Caco-2 (cell line): ENCODE measurements around the gene UFSP2. TPM values are rescaled to one million over a fixed set of nuclear protein-coding genes. Genes with fewer than 3 reads are reported as not detected.

Source experiments
- BruUV-seq: library from RNA; stranded (reverse); fragments of 400-500 nt; replicated peaks from 2 replicates; lab custom pipeline; 2021; lab: Mats Ljungman, UMichigan
- CTCF ChIA-PET: fragments of 300-600 bp; sonication (Branson Sonifier 250); formaldehyde crosslinking; loops from one replicate; lab custom pipeline; 2022; ENCODE audit warnings: antibody characterized with exemption; lab: Charles Lee
- POLR2A ChIA-PET: fragments of 300-600 bp; sonication (Branson Sonifier 250); formaldehyde crosslinking; loops from one replicate; lab custom pipeline; 2022; ENCODE audit warnings: antibody characterized with exemption; lab: Charles Lee
- DNase-seq, 2 experiments: peaks; one replicate each; pipeline versions ENCODE4 v3.0.0 to v3.0.0-alpha.2; 2020 to 2022
- H3K27me3 ChIP-seq: replicated peaks from 2 replicates; pipeline ENCODE4 v1.6.0; 2011; ENCODE audit warnings: low read length; ENCODE audit not compliant: control insufficient read depth, insufficient read depth
- H3K36me3 ChIP-seq: 2 replicates; pipeline ENCODE4 v1.5.1; 2011; ENCODE audit warnings: low read length; ENCODE audit not compliant: control insufficient read depth, insufficient read depth
- H3K4me1 ChIP-seq: fragments of 250-450 bp; sonication (Bioruptor Pico); 2 replicates; pipeline ENCODE4 v1.5.1; 2020; ENCODE audit warnings: mild to moderate bottlenecking
- H3K4me3 ChIP-seq: 2 replicates; pipeline ENCODE4 v1.5.1; 2011; ENCODE audit warnings: low read depth, mild to moderate bottlenecking, control low read depth, low read length
- H3K9me3 ChIP-seq: fragments of 250-450 bp; sonication (Bioruptor Pico); 2 replicates; pipeline ENCODE4 v1.5.1; 2020; ENCODE audit warnings: mild to moderate bottlenecking, moderate library complexity
- H3K27ac Mint-ChIP-seq: one replicate; pipeline ENCODE4 v1.8.0; 2022; ENCODE audit warnings: mixed read lengths; ENCODE audit not compliant: unreplicated experiment
- H3K27me3 Mint-ChIP-seq: one replicate; pipeline ENCODE4 v1.8.0; 2022; ENCODE audit warnings: mixed read lengths; ENCODE audit not compliant: insufficient read depth, unreplicated experiment
- H3K36me3 Mint-ChIP-seq: one replicate; pipeline ENCODE4 v1.8.0; 2022; ENCODE audit warnings: mild to moderate bottlenecking, mixed read lengths; ENCODE audit not compliant: insufficient read depth, unreplicated experiment
- H3K4me1 Mint-ChIP-seq: one replicate; pipeline ENCODE4 v1.8.0; 2022; ENCODE audit warnings: low read depth, mixed read lengths; ENCODE audit not compliant: unreplicated experiment
- H3K4me3 Mint-ChIP-seq: one replicate; pipeline ENCODE4 v1.8.0; 2022; ENCODE audit warnings: mild to moderate bottlenecking, moderate library complexity, mixed read lengths; ENCODE audit not compliant: unreplicated experiment
- H3K9me3 Mint-ChIP-seq: one replicate; pipeline ENCODE4 v1.8.0; 2022; ENCODE audit warnings: mixed read lengths; ENCODE audit not compliant: unreplicated experiment
- intact Hi-C: fragments of 100-400 bp; cut with micrococcal nuclease; formaldehyde crosslinking; loops from one replicate; pipeline ENCODE4 v1.10.0; 2022; ENCODE audit not compliant: unreplicated experiment
- total RNA-seq: library from RNA; stranded (reverse); gene quantifications from 2 replicates; pipeline ENCODE4 v1.2.3, GENCODE V29; 2022
- TF ChIP-seq, protein P1 (sequence below), 2 experiments: fragments of 200-600 bp in 1 of 2; IDR thresholded peaks; 1 replicate in 1 of 2; 2 replicates in 1 of 2; pipeline versions ENCODE4 v1.5.1 to v1.8.0; 2011 to 2022; ENCODE audit warnings: antibody characterized with exemption in 1 of 2, control low read depth in 1 of 2, inconsistent platforms in 1 of 2, low read depth in 1 of 2, low read length in 1 of 2, mild to moderate bottlenecking in 1 of 2, moderate library complexity in 1 of 2; ENCODE audit not compliant: insufficient read depth in 1 of 2, severe bottlenecking in 1 of 2, unreplicated experiment in 1 of 2

UFSP2 gene
- total RNA-seq, 1 experiment from 2014 or later = 17.4 TPM

DNA sequence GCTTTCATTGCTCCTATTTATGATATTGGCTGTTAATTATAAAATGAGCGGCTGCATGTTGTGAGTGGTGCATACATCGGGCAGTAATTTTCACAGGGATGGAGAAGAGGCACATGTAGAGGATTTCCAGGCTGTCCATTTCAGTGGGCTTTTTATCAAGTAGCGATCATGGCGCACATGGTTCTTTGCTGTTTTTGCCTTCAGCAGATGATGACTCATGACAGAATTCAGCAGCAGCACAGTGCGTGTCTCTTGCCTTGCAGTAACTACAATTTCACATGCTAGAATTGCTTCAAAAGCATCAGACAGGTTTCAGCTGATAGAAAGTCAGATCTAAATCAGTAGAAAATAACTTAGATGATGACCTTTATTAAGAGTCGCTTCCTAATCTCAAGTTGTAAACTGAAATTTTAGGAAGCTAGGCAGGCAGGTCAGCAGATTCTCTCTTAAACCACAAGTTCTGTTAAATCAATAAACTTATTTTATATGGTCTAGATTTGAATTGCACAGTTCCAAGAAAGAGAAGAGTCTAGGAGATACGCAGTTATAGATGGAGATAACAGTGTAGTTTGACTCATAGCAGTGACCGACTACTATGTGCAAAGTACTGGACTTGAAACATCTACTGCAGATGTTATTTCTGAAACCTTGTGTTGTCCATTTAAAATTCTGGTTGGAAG lies 65.9 kb downstream of the UFSP2 start:
- no TSS peak for BruUV-seq
- Histone ChIP-seq H3K4me1 (peaks cover 6% of the 10 kb centered on the region; the same call in 1 of the 2 replicates), H3K4me3 (no peak overlapping the region), H3K36me3 (no peaks in the 10 kb centered on the region), H3K9me3 (no peaks in the 10 kb centered on the region), H3K27me3 (no peaks in the 10 kb centered on the region)
- TF ChIP-seq, protein P1, sequence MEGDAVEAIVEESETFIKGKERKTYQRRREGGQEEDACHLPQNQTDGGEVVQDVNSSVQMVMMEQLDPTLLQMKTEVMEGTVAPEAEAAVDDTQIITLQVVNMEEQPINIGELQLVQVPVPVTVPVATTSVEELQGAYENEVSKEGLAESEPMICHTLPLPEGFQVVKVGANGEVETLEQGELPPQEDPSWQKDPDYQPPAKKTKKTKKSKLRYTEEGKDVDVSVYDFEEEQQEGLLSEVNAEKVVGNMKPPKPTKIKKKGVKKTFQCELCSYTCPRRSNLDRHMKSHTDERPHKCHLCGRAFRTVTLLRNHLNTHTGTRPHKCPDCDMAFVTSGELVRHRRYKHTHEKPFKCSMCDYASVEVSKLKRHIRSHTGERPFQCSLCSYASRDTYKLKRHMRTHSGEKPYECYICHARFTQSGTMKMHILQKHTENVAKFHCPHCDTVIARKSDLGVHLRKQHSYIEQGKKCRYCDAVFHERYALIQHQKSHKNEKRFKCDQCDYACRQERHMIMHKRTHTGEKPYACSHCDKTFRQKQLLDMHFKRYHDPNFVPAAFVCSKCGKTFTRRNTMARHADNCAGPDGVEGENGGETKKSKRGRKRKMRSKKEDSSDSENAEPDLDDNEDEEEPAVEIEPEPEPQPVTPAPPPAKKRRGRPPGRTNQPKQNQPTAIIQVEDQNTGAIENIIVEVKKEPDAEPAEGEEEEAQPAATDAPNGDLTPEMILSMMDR (IDR thresholded peaks at IDR 0.05; ENCODE audit: insufficient read depth in 1 of 2, low read depth in 1 of 2, low read length in 1 of 2, severe bottlenecking in 1 of 2, unreplicated experiment in 1 of 2) = no peak
- ChIA-PET CTCF (no interaction called here), POLR2A (no interaction called here)
- intact Hi-C loops = no loop called here
- no peaks in the 10 kb centered on the region for H3K27me3 Mint-ChIP-seq
- H3K9me3 Mint-ChIP-seq = no peaks in the 10 kb centered on the region
- H3K27ac Mint-ChIP-seq = no peak overlapping the region
- H3K4me3 Mint-ChIP-seq = no peak overlapping the region
- H3K36me3 Mint-ChIP-seq = no peaks in the 10 kb centered on the region
- H3K4me1 Mint-ChIP-seq = no peaks in the 10 kb centered on the region
- no peak for DNase-seq

GRCh38 chr4:185358959-185359358 lies 66.8 kb downstream of the UFSP2 start:
- Histone ChIP-seq H3K4me1 (peaks cover 6% of the 10 kb centered on the region; the same call in 1 of the 2 replicates), H3K9me3 (no peaks in the 10 kb centered on the region), H3K4me3 (no peak overlapping the region), H3K27me3 (no peaks in the 10 kb centered on the region), H3K36me3 (no peaks in the 10 kb centered on the region)
- BruUV-seq = no TSS peak
- DNase-seq = peak; percentile 5 to 62
- no peaks in the 10 kb centered on the region for H3K4me1 Mint-ChIP-seq
- H3K36me3 Mint-ChIP-seq = no peaks in the 10 kb centered on the region
- intact Hi-C loops = no loop called here
- H3K9me3 Mint-ChIP-seq = no peaks in the 10 kb centered on the region
- H3K27ac Mint-ChIP-seq = no peak overlapping the region
- CTCF ChIA-PET = no interaction called here
- POLR2A ChIA-PET = no interaction called here
- no peak overlapping the region for H3K4me3 Mint-ChIP-seq
- TF ChIP-seq, protein P1 (IDR thresholded peaks at IDR 0.05; ENCODE audit: insufficient read depth in 1 of 2, low read depth in 1 of 2, low read length in 1 of 2, severe bottlenecking in 1 of 2, unreplicated experiment in 1 of 2) = no peak
- no peaks in the 10 kb centered on the region for H3K27me3 Mint-ChIP-seq

DNA sequence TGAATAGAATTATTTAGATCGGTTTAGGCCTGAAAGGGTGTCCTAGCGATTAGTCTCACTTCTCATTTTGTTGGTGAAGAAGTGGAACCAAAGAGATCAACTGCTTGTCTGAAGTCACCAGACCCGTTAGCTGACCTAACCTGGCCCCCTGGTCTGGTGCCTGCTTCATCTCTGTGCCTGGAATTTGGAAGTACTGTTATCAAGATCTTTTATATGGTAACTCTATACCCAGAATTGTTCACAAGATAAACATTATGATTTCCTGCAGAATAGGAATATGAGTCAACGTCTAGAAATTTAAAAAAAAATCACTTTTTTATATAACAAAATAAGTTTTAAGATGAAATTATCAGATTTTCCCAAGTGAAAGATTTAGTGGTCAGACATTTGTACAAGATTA lies 67.2 kb downstream of the UFSP2 start:
- ChIA-PET POLR2A (no interaction called here), CTCF (no interaction called here)
- Histone ChIP-seq H3K4me1 (peaks cover 6% of the 10 kb centered on the region; the same call in 1 of the 2 replicates), H3K9me3 (no peaks in the 10 kb centered on the region), H3K4me3 (no peak overlapping the region), H3K36me3 (no peaks in the 10 kb centered on the region), H3K27me3 (no peaks in the 10 kb centered on the region)
- H3K36me3 Mint-ChIP-seq = no peaks in the 10 kb centered on the region
- H3K9me3 Mint-ChIP-seq = no peaks in the 10 kb centered on the region
- H3K27me3 Mint-ChIP-seq = no peaks in the 10 kb centered on the region
- BruUV-seq = no TSS peak
- TF ChIP-seq, protein P1 (IDR thresholded peaks at IDR 0.05; ENCODE audit: insufficient read depth in 1 of 2, low read depth in 1 of 2, low read length in 1 of 2, severe bottlenecking in 1 of 2, unreplicated experiment in 1 of 2) = no peak
- no peak for DNase-seq
- no peak overlapping the region for H3K4me3 Mint-ChIP-seq
- intact Hi-C loops = no loop called here
- H3K27ac Mint-ChIP-seq = no peak overlapping the region
- no peaks in the 10 kb centered on the region for H3K4me1 Mint-ChIP-seq
